Measurements from ENCODE around the gene ZNF792. TPM values are rescaled to one million over a fixed set of nuclear protein-coding genes. Genes with fewer than 3 reads are reported as not detected.

The ZNF792 gene
- total RNA-seq, 1 donor from 2014 or later: 4.2 TPM

DNA sequence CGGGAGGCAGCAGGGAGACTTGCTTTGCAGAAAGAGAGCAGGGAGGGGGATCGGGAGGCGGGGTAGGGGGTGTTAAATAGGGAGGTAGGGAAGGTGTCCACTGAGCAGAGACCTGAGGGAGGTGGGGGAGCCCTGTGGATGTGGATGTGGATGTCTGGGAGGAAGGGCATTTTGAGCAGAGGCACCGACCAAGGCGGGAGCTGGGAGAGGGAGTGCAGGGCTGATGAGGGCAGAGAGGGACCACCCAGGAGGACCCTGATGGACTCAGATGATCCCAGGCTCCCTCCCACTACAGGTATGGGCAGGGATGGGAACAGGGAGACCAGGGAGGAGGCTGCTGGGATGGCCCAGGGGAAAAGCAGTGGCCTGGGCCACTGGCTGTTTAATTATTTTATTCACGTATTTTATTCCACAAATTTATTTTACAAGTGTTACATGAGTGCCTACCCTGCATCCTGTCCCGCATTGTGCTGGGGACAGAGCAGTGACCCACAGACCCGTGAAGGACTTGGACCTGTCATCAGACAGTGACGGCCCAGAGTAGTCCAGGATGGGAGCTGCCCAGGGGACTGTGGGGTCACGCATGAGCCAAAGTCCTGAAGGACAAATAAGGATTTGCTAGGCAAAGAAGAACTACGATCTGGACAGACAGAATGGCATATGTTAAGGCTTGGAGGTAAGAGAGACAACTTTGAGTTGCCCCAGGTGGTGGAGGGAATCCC is 41.4 kb upstream of the ZNF792 start:
- no peaks in the 10 kb centered on the region for H3K27me3 ChIP-seq
- peaks cover 0 to 15% of the 10 kb centered on the region in 2 donors for H3K36me3 ChIP-seq
- H3K4me3 ChIP-seq: no peak overlapping the region
- intact Hi-C loops (cut with DNase I): no loop called here
- no peak for DNase-seq (ENCODE audit: extremely low spot score in 2 of 2)
- H3K4me1 ChIP-seq: peaks cover 48% of the 10 kb centered on the region
- TF ChIP-seq, protein P1, sequence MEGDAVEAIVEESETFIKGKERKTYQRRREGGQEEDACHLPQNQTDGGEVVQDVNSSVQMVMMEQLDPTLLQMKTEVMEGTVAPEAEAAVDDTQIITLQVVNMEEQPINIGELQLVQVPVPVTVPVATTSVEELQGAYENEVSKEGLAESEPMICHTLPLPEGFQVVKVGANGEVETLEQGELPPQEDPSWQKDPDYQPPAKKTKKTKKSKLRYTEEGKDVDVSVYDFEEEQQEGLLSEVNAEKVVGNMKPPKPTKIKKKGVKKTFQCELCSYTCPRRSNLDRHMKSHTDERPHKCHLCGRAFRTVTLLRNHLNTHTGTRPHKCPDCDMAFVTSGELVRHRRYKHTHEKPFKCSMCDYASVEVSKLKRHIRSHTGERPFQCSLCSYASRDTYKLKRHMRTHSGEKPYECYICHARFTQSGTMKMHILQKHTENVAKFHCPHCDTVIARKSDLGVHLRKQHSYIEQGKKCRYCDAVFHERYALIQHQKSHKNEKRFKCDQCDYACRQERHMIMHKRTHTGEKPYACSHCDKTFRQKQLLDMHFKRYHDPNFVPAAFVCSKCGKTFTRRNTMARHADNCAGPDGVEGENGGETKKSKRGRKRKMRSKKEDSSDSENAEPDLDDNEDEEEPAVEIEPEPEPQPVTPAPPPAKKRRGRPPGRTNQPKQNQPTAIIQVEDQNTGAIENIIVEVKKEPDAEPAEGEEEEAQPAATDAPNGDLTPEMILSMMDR (IDR thresholded peaks at IDR 0.05): no peak
- TF ChIP-seq POLR2AphosphoS5 (IDR thresholded peaks at IDR 0.05; ENCODE audit: insufficient read depth in 1 of 2, low read depth in 1 of 2) (no peak), POLR2A (IDR thresholded peaks at IDR 0.05) (no peak)
- H3K9me3 ChIP-seq: no peaks in the 10 kb centered on the region
- H3K27ac ChIP-seq: no peak overlapping the region

DNA sequence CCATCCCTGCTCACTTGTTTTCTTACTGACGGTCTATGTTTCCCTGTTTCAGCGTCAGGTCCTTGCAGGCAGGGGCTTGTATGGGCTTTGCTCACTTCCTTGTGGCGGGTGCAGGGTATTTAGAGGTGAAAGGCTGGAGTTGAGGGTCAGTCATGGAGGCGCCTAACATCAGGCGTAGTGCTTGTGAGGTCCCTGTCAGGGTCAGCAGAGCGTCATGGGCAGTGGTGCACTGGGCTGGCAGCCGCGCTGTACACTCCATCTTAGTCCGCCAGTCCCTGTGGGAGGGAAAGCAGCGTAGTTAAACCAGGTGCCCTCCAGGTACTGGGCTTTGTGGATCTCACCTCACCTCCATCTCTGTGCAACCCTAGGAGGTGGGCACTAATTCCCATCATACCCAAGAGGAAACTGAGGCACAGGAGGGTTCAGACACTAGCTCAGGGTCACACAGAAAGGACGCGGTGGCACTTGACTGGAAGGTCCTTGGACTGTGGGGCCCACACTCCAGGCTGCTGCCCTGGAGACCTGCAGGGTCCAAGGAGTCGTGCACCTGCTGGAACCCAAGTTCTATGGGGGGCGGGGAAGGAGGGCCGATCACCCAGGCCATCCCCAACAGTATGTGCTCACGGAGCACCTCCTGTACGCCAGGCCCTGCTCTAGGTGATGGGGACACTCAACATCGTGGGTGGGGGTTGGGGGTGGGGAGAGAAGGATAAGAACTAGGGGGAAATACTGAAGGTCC is 40.7 kb upstream of the ZNF792 start:
- Histone ChIP-seq H3K4me1 (peaks cover 52% of the 10 kb centered on the region), H3K27ac (no peak overlapping the region)

DNA sequence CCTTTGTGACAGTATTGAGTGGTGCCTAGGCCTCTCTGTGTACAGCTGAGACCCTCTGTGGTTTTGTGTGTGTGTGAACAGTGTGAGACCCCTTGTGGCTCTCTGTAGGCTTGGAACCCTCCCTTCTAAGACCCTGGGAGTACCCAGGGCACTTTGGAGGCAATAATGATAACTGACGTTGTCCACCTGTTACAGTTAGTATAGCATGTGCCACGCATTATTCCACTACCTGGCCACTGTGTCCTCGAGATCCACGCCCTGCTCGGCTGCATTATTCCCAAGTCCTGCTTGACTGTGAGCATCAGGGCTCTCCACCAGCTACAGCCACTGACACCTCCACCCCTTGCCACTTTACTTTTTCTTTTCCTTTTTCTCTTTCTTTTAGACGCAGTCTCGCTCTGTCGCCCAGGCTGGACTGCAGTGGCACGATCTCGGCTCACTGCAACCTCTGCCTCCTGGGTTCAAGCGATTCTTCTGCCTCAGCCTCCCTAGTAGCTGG is 38.1 kb upstream of the ZNF792 start:
- TF ChIP-seq, protein P1 (IDR thresholded peaks at IDR 0.05): no peak
- no peak for TF ChIP-seq POLR2AphosphoS5 (IDR thresholded peaks at IDR 0.05; ENCODE audit: insufficient read depth in 1 of 2, low read depth in 1 of 2)
- TF ChIP-seq POLR2A (IDR thresholded peaks at IDR 0.05): no peak
- Histone ChIP-seq H3K4me1 (peaks cover 62% of the 10 kb centered on the region), H3K27ac (no peak overlapping the region), H3K9me3 (no peaks in the 10 kb centered on the region), H3K4me3 (no peak overlapping the region), H3K27me3 (no peaks in the 10 kb centered on the region), H3K36me3 (no peaks in the 10 kb centered on the region)
- intact Hi-C loops (cut with DNase I): no loop called here
- DNase-seq (ENCODE audit: extremely low spot score in 2 of 2): no peak

More for the DNA sequence above, 40.7 kb upstream of the ZNF792 start:
- no peak for TF ChIP-seq POLR2AphosphoS5 (IDR thresholded peaks at IDR 0.05; ENCODE audit: insufficient read depth in 1 of 2, low read depth in 1 of 2)
- TF ChIP-seq, protein P1 (IDR thresholded peaks at IDR 0.05): no peak
- TF ChIP-seq POLR2A (IDR thresholded peaks at IDR 0.05): no peak
- H3K27me3 ChIP-seq: no peaks in the 10 kb centered on the region
- H3K36me3 ChIP-seq: peaks cover 0 to 7% of the 10 kb centered on the region in 2 donors
- intact Hi-C loops (cut with DNase I): no loop called here
- no peak for DNase-seq (ENCODE audit: extremely low spot score in 2 of 2)
- no peak overlapping the region for H3K4me3 ChIP-seq
- H3K9me3 ChIP-seq: no peaks in the 10 kb centered on the region

DNA sequence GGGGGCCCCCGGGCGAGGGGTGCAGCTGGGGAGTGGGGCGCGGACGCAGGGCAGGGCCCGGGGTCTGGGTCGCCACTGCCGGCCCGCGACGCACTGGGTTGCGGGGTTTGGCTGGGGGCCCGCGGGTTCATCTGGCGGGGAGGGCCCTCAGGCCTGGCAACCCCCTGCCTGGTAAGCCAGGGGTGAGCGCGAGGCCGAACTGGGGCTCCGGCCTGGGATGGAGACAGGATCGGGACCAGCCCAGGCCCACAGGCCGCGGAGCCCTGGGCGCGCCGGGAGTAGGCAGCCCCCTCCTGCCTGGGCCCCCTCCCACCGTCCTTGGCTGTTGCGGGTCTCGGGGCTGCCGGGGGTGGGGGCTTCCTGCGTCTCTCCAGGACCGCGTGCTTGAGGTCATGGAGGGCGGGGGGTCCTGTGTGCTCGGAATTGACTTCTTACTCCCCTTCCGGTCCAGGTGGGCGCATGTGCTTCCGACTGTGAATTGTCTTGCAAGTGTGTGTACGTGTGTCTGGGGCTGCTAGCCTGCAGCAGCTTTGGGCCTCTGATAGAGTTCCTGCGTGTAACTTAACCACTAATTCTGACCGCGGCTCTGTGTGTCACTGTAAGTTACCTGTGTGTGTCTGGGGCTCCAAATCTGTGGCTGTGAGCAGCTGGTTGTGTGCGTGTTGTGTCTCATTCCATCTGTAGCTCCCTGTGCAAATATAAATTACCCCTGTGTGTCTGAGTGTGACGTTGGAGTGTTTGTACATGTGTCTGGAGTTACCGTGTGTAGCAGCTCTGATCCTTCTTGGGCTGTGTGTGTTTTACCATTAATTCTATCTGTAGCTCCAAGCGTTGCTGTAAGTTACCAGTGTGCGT is 36.8 kb upstream of the ZNF792 start:
- intact Hi-C loops (cut with DNase I): no loop called here
- H3K27me3 ChIP-seq: no peaks in the 10 kb centered on the region
- no peaks in the 10 kb centered on the region for H3K36me3 ChIP-seq
- H3K27ac ChIP-seq: peak overlapping the region; percentile 98
- peak overlapping the region; percentile 70 to 93 for H3K4me3 ChIP-seq
- H3K4me1 ChIP-seq: peaks cover 62% of the 10 kb centered on the region
- peak in 1 of 2 donors; percentile 42 for TF ChIP-seq POLR2AphosphoS5 (IDR thresholded peaks at IDR 0.05; ENCODE audit: insufficient read depth in 1 of 2, low read depth in 1 of 2)
- TF ChIP-seq, protein P1 (IDR thresholded peaks at IDR 0.05): no peak
- H3K9me3 ChIP-seq: no peaks in the 10 kb centered on the region
- no peak for DNase-seq (ENCODE audit: extremely low spot score in 2 of 2)

All from vagina (tissue), 2 donors.